HL-60 (cell line): ENCODE measurements around the gene SOAT1.

ENCODE experiments used
- DNase-seq, 2 experiments: peaks; one replicate each; pipeline ENCODE4 v3.0.0-alpha.2; 2010 to 2020; ENCODE audit warnings: low read depth in 1 of 2, low spot score in 1 of 2
- H3K27ac ChIP-seq: fragments of 250-450 bp; sonication (Bioruptor Pico); replicated peaks from 2 replicates; pipeline ENCODE4 v1.5.1; 2020; ENCODE audit warnings: mild to moderate bottlenecking, moderate library complexity
- H3K27me3 ChIP-seq: fragments of 250-450 bp; sonication (Bioruptor Pico); 2 replicates; pipeline ENCODE4 v1.5.1; 2021; ENCODE audit warnings: mild to moderate bottlenecking, moderate library complexity; ENCODE audit not compliant: insufficient read depth, poor library complexity, severe bottlenecking
- H3K4me3 ChIP-seq: replicated peaks from 2 replicates; pipeline ENCODE4 v1.5.1; 2011; ENCODE audit warnings: mild to moderate bottlenecking, control low read depth, low read length; ENCODE audit not compliant: insufficient read depth
- CTCF ChIP-seq: IDR thresholded peaks from one replicate; pipeline ENCODE4 v1.5.1; 2011; ENCODE audit warnings: low read length, control low read depth, inconsistent platforms; ENCODE audit not compliant: insufficient read depth
- GABPA ChIP-seq: IDR thresholded peaks from 2 replicates; pipeline ENCODE4 v1.6.1; 2012; ENCODE audit warnings: low read depth
- POLR2AphosphoS5 ChIP-seq: IDR thresholded peaks from 2 replicates; pipeline ENCODE4 v1.6.1; 2012; ENCODE audit warnings: low read depth
- REST ChIP-seq: IDR thresholded peaks from 2 replicates; pipeline ENCODE4 v1.6.1; 2012; ENCODE audit warnings: low read depth; ENCODE audit not compliant: insufficient replicate concordance
- SPI1 ChIP-seq: IDR thresholded peaks from 2 replicates; pipeline ENCODE4 v1.6.1; 2012; ENCODE audit warnings: low read depth, mild to moderate bottlenecking, borderline replicate concordance

The SOAT1 gene

GRCh38 chr1:179313004-179313403, 19.4 kb downstream of the SOAT1 start:
- Histone ChIP-seq H3K27ac (no peak overlapping the region), H3K4me3 (no peak overlapping the region), H3K27me3 (no peaks in the 10 kb centered on the region)
- no peak for DNase-seq
- TF ChIP-seq CTCF (no peak), POLR2AphosphoS5 (no peak), GABPA (no peak), REST (no peak), SPI1 (no peak)

GRCh38 chr1:179314928-179315327, 21.3 kb downstream of the SOAT1 start:
- TF ChIP-seq GABPA (no peak), REST (no peak), SPI1 (no peak), POLR2AphosphoS5 (no peak), CTCF (no peak)
- DNase-seq = no peak
- H3K27me3 ChIP-seq = no peaks in the 10 kb centered on the region
- no peak overlapping the region for H3K4me3 ChIP-seq
- no peak overlapping the region for H3K27ac ChIP-seq

GRCh38 chr1:179318491-179318890, 24.9 kb downstream of the SOAT1 start:
- DNase-seq = no peak
- H3K27me3 ChIP-seq = no peaks in the 10 kb centered on the region
- no peak overlapping the region for H3K4me3 ChIP-seq
- H3K27ac ChIP-seq = no peak overlapping the region
- TF ChIP-seq REST (no peak), SPI1 (peak; percentile 88), POLR2AphosphoS5 (no peak)
